Cardiac muscle cell (in vitro differentiated cells and primary cell): Measurements from ENCODE around the gene BOC. TPM values are rescaled to one million over a fixed set of nuclear protein-coding genes. Genes with fewer than 3 reads are reported as not detected.

ENCODE experiments used
- DNase-seq, 2 donors: peaks; one replicate each; pipeline versions ENCODE4 v3.0.0 to v3.0.0-alpha.2; 2010 to 2017; ENCODE audit warnings: low read depth in 1 of 2, low spot score in 1 of 2
- H3K27ac ChIP-seq: fragments of 200-600 bp; sonication (generic); 2 replicates; pipeline ENCODE4 v1.5.1; 2016
- H3K27me3 ChIP-seq: fragments of 200-600 bp; sonication (generic); 2 replicates; pipeline ENCODE4 v1.6.0; 2016; ENCODE audit warnings: control low read depth
- H3K36me3 ChIP-seq: fragments of 200-600 bp; sonication (generic); 2 replicates; pipeline ENCODE4 v1.5.1; 2016; ENCODE audit warnings: control low read depth
- H3K4me1 ChIP-seq: fragments of 200-600 bp; sonication (generic); 2 replicates; pipeline ENCODE4 v1.8.1; 2017; ENCODE audit warnings: low read depth, mild to moderate bottlenecking, mixed run types
- H3K4me3 ChIP-seq: fragments of 200-600 bp; sonication (generic); 2 replicates; pipeline ENCODE4 v1.5.1; 2016; ENCODE audit warnings: mild to moderate bottlenecking
- H3K9me3 ChIP-seq: fragments of 200-600 bp; sonication (generic); 2 replicates; pipeline ENCODE4 v1.5.1; 2017; ENCODE audit warnings: low read depth, mild to moderate bottlenecking, control low read depth
- CTCF ChIP-seq: IDR thresholded peaks from 2 replicates; pipeline ENCODE4 v1.5.1; 2012; ENCODE audit warnings: low read depth, mild to moderate bottlenecking, low read length
- polyA plus RNA-seq: library from polyadenylated mRNA; unstranded; fragments of >200 nt; fragmentation: Nextera tagmentation; extraction: Ambion mirVana; gene quantifications from 2 replicates; pipeline ENCODE4 v1.2.1, GENCODE V29; 2016
- total RNA-seq: library from RNA; depleted of rRNA; stranded (reverse); fragments of >200 nt; gene quantifications from 2 replicates; pipeline ENCODE4 v1.2.3, GENCODE V29; 2016

Gene BOC
- total and polyA plus RNA-seq, 2 experiments from 2014 or later = 9.5 to 14.1 TPM

GRCh38 chr3:113287803-113288648 is 76.7 kb downstream of the BOC start:
- peak; percentile 75 to 82 for DNase-seq
- Histone ChIP-seq H3K9me3 (no peaks in the 10 kb centered on the region), H3K36me3 (no peaks in the 10 kb centered on the region), H3K4me1 (peaks cover 5% of the 10 kb centered on the region), H3K4me3 (no peak overlapping the region), H3K27me3 (no peaks in the 10 kb centered on the region), H3K27ac (no peak overlapping the region)
- TF ChIP-seq CTCF = peak; percentile 100

GRCh38 chr3:113288881-113289280 is 77.5 kb downstream of the BOC start:
- TF ChIP-seq CTCF = no peak
- no peak for DNase-seq
- no peaks in the 10 kb centered on the region for H3K27me3 ChIP-seq
- H3K4me1 ChIP-seq = peaks cover 5% of the 10 kb centered on the region
- H3K36me3 ChIP-seq = no peaks in the 10 kb centered on the region
- H3K27ac ChIP-seq = no peak overlapping the region
- no peaks in the 10 kb centered on the region for H3K9me3 ChIP-seq
- H3K4me3 ChIP-seq = no peak overlapping the region

GRCh38 chr3:113291572-113291971 is 80.2 kb downstream of the BOC start:
- DNase-seq = peak in 1 of 2 donors; percentile 23
- no peak overlapping the region for H3K4me3 ChIP-seq
- peaks cover 5% of the 10 kb centered on the region for H3K4me1 ChIP-seq
- no peak for TF ChIP-seq CTCF
- H3K9me3 ChIP-seq = no peaks in the 10 kb centered on the region
- no peaks in the 10 kb centered on the region for H3K36me3 ChIP-seq
- H3K27ac ChIP-seq = no peak overlapping the region
- H3K27me3 ChIP-seq = no peaks in the 10 kb centered on the region

GRCh38 chr3:113292933-113293332 is 81.6 kb downstream of the BOC start:
- no peak for DNase-seq
- Histone ChIP-seq H3K27me3 (no peaks in the 10 kb centered on the region), H3K9me3 (no peaks in the 10 kb centered on the region), H3K4me1 (peaks cover 11% of the 10 kb centered on the region), H3K4me3 (no peak overlapping the region), H3K27ac (no peak overlapping the region), H3K36me3 (no peaks in the 10 kb centered on the region)
- TF ChIP-seq CTCF = no peak

GRCh38 chr3:113293348-113293747 is 82.0 kb downstream of the BOC start:
- no peak overlapping the region for H3K4me3 ChIP-seq
- no peak overlapping the region for H3K27ac ChIP-seq
- no peaks in the 10 kb centered on the region for H3K27me3 ChIP-seq
- no peaks in the 10 kb centered on the region for H3K9me3 ChIP-seq
- no peak for DNase-seq
- TF ChIP-seq CTCF = no peak
- no peaks in the 10 kb centered on the region for H3K36me3 ChIP-seq
- H3K4me1 ChIP-seq = peaks cover 11% of the 10 kb centered on the region
